ENCODE data around the gene ANAPC5.

- TF ChIP-seq EZH2phosphoT487 (IDR thresholded peaks at IDR 0.05; ENCODE audit: low read depth) (no peak), CTCF (IDR thresholded peaks at IDR 0.05; ENCODE audit: low read depth, low read length) (no peak)
Observed at GRCh38 chr12:121279507-121279915, 72.7 kb downstream of the ANAPC5 start.
